ENCODE measurements around the gene CDK2AP2.

- TF ChIP-seq CTCF (IDR thresholded peaks at IDR 0.05) (no peak), POLR2A (IDR thresholded peaks at IDR 0.05) (no peak)
Observed at GRCh38 chr11:67520856-67521824, 13.2 kb upstream of the CDK2AP2 start.

Data from esophagus squamous epithelium (tissue), 4 donors.